Measurements from ENCODE around the gene RAP1GAP2.

- TF ChIP-seq RBBP5 (IDR thresholded peaks at IDR 0.05; ENCODE audit: borderline replicate concordance, low read depth, low read length): no peak
- no peak for TF ChIP-seq CTBP2 (IDR thresholded peaks at IDR 0.05; ENCODE audit: borderline replicate concordance, insufficient read depth, insufficient read length, low read length)
- TF ChIP-seq CTCF (IDR thresholded peaks at IDR 0.05; ENCODE audit: control extremely low read depth in 1 of 3, insufficient read depth in 1 of 3, low read depth in 1 of 3, low read length in 3 of 3): no peak
- no peak for TF ChIP-seq EZH2 (IDR thresholded peaks at IDR 0.05; ENCODE audit: low read depth, low read length, severe bottlenecking)
- no peak for TF ChIP-seq EGR1 (IDR thresholded peaks at IDR 0.05; ENCODE audit: borderline replicate concordance, low read depth, low read length)
- no peak for TF ChIP-seq SIRT6 (IDR thresholded peaks at IDR 0.05; ENCODE audit: low read length)
- TF ChIP-seq TAF1 (IDR thresholded peaks at IDR 0.05; ENCODE audit: low read depth, low read length): no peak
- TF ChIP-seq ZNF274 (IDR thresholded peaks at IDR 0.05; ENCODE audit: borderline replicate concordance, extremely low read depth, low read length): no peak
Measured at GRCh38 chr17:2994441-2994840, 198.2 kb downstream of the RAP1GAP2 start.
